ENCODE measurements around the gene PIK3R4.

DNA sequence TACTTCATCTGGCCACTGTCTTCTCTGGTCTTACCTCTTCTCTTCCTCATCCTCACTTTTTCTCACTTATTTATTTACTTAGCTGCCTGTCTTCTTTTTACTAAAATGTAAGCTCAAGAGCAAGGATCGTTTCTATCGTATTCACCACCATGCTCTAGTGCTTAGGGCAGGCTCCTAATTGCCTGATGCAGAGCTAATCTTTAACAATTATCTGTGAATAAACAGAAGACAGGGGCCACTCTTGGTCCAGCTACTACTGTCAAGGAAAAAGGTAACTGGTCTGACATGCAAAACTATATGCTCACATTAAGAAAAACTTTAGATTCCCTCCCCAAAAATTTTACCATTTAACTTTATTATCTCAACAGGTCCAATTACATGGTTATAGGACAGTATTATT lies 17.5 kb downstream of the PIK3R4 start:
- TF ChIP-seq, protein P1, sequence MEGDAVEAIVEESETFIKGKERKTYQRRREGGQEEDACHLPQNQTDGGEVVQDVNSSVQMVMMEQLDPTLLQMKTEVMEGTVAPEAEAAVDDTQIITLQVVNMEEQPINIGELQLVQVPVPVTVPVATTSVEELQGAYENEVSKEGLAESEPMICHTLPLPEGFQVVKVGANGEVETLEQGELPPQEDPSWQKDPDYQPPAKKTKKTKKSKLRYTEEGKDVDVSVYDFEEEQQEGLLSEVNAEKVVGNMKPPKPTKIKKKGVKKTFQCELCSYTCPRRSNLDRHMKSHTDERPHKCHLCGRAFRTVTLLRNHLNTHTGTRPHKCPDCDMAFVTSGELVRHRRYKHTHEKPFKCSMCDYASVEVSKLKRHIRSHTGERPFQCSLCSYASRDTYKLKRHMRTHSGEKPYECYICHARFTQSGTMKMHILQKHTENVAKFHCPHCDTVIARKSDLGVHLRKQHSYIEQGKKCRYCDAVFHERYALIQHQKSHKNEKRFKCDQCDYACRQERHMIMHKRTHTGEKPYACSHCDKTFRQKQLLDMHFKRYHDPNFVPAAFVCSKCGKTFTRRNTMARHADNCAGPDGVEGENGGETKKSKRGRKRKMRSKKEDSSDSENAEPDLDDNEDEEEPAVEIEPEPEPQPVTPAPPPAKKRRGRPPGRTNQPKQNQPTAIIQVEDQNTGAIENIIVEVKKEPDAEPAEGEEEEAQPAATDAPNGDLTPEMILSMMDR (conservative IDR thresholded peaks at IDR 0.05 in 1 of 2, IDR thresholded peaks at IDR 0.05 in 1 of 2; ENCODE audit: extremely low read depth in 1 of 2, insufficient read depth in 1 of 2, low read depth in 1 of 2, low read length in 2 of 2): no peak
- TF ChIP-seq EZH2 (IDR thresholded peaks at IDR 0.05; ENCODE audit: borderline replicate concordance, low read length): no peak

All from mammary epithelial cell (primary cell).